GM10266 (cell line): Measurements from ENCODE around the gene RETREG1.

Source experiments
- DNase-seq: peaks from one replicate; pipeline ENCODE4 v3.0.0; 2012; ENCODE audit errors: extremely low spot score
- CTCF ChIP-seq: IDR thresholded peaks from 2 replicates; pipeline ENCODE4 v1.5.1; 2012; ENCODE audit warnings: mild to moderate bottlenecking, low read depth; ENCODE audit not compliant: control insufficient read depth, insufficient read depth; ENCODE audit errors: missing control alignments

The RETREG1 gene

GRCh38 chr5:16600946-16601345, 15.9 kb downstream of the RETREG1 start:
- no peak for DNase-seq
- no peak for TF ChIP-seq CTCF

GRCh38 chr5:16600397-16600796, 16.4 kb downstream of the RETREG1 start:
- TF ChIP-seq CTCF = no peak
- no peak for DNase-seq

GRCh38 chr5:16597946-16598694, 18.7 kb downstream of the RETREG1 start:
- no peak for DNase-seq
- TF ChIP-seq CTCF = no peak

- no peak for TF ChIP-seq CTCF
- no peak for DNase-seq
Measured at GRCh38 chr5:16596581-16596940, 20.2 kb downstream of the RETREG1 start.

- no peak for DNase-seq
Measured at GRCh38 chr5:16595881-16596580, 20.8 kb downstream of the RETREG1 start.

GRCh38 chr5:16593628-16594027, 23.2 kb downstream of the RETREG1 start:
- TF ChIP-seq CTCF = no peak
- no peak for DNase-seq

More at GRCh38 chr5:16595881-16596580, 20.8 kb downstream of the RETREG1 start:
- TF ChIP-seq CTCF = no peak

GRCh38 chr5:16593013-16593412, 23.8 kb downstream of the RETREG1 start:
- DNase-seq = no peak
- TF ChIP-seq CTCF = no peak
